ENCODE results near the gene DNLZ. TPM values are rescaled to one million over a fixed set of nuclear protein-coding genes. Genes with fewer than 3 reads are reported as not detected.

The DNLZ gene
- total and polyA plus RNA-seq, 3 experiments from 2014 or later, result 40.6 to 65.6 (median 43.0) TPM

GRCh38 chr9:136318776-136319241, 44.7 kb downstream of the DNLZ start:
- no peaks in the 10 kb centered on the region for H3K27me3 ChIP-seq (ENCODE audit: insufficient read depth, low read length, poor library complexity, severe bottlenecking)
- no peak for DNase-seq
- Mint-ChIP-seq H3K4me3 (no peak overlapping the region), H3K27me3 (peaks cover 0 to 10% of the 10 kb centered on the region in 2 donors), H3K36me3 (peaks cover 0 to 7% (median 0%) of the 10 kb centered on the region in 3 donors), H3K9me3 (peaks cover 0 to 18% (median 12%) of the 10 kb centered on the region in 5 donors), H3K4me1 (peaks cover 11 to 20% (median 18%) of the 10 kb centered on the region in 3 donors), H3K27ac (no peak overlapping the region)
- CTCF ChIA-PET, result no interaction called here
- no peaks in the 10 kb centered on the region for H3K4me1 ChIP-seq (ENCODE audit: insufficient read depth, low read length)
- no peak overlapping the region for H3K4me3 ChIP-seq (ENCODE audit: low read length)
- POLR2A ChIA-PET, result no interaction called here
- H3K27ac ChIP-seq (ENCODE audit: low read depth, low read length), result no peak overlapping the region
- no peaks in the 10 kb centered on the region for H3K36me3 ChIP-seq (ENCODE audit: insufficient read depth, low read length)
- H3K9me3 ChIP-seq (ENCODE audit: low read length), result peaks cover 13% of the 10 kb centered on the region

GRCh38 chr9:136318111-136318775, 45.3 kb downstream of the DNLZ start:
- no peak overlapping the region for H3K27ac Mint-ChIP-seq
- no peak for DNase-seq
- ChIA-PET CTCF (no interaction called here), POLR2A (no interaction called here)
- Histone ChIP-seq H3K36me3 (ENCODE audit: insufficient read depth, low read length) (no peaks in the 10 kb centered on the region), H3K9me3 (ENCODE audit: low read length) (peaks cover 13% of the 10 kb centered on the region), H3K27ac (ENCODE audit: low read depth, low read length) (no peak overlapping the region), H3K4me1 (ENCODE audit: insufficient read depth, low read length) (no peaks in the 10 kb centered on the region), H3K27me3 (ENCODE audit: insufficient read depth, low read length, poor library complexity, severe bottlenecking) (no peaks in the 10 kb centered on the region), H3K4me3 (ENCODE audit: low read length) (no peak overlapping the region)
- H3K4me3 Mint-ChIP-seq, result no peak overlapping the region
- H3K9me3 Mint-ChIP-seq, result peaks cover 0 to 18% (median 12%) of the 10 kb centered on the region in 5 donors
- peaks cover 11 to 20% (median 18%) of the 10 kb centered on the region in 3 donors for H3K4me1 Mint-ChIP-seq
- peaks cover 0 to 10% of the 10 kb centered on the region in 2 donors for H3K27me3 Mint-ChIP-seq
- H3K36me3 Mint-ChIP-seq, result peaks cover 0 to 7% (median 0%) of the 10 kb centered on the region in 3 donors

- Mint-ChIP-seq H3K4me1 (peaks cover 11 to 20% (median 18%) of the 10 kb centered on the region in 3 donors), H3K36me3 (peaks cover 0 to 7% (median 0%) of the 10 kb centered on the region in 3 donors), H3K9me3 (peaks cover 0 to 18% (median 12%) of the 10 kb centered on the region in 5 donors), H3K4me3 (no peak overlapping the region), H3K27me3 (peaks cover 0 to 14% of the 10 kb centered on the region in 2 donors), H3K27ac (no peak overlapping the region)
- DNase-seq, result no peak
- CTCF ChIA-PET, result no interaction called here
- H3K27me3 ChIP-seq (ENCODE audit: insufficient read depth, low read length, poor library complexity, severe bottlenecking), result no peaks in the 10 kb centered on the region
- no peak overlapping the region for H3K4me3 ChIP-seq (ENCODE audit: low read length)
- POLR2A ChIA-PET, result no interaction called here
- H3K4me1 ChIP-seq (ENCODE audit: insufficient read depth, low read length), result no peaks in the 10 kb centered on the region
- H3K36me3 ChIP-seq (ENCODE audit: insufficient read depth, low read length), result no peaks in the 10 kb centered on the region
- H3K9me3 ChIP-seq (ENCODE audit: low read length), result peaks cover 13% of the 10 kb centered on the region
- H3K27ac ChIP-seq (ENCODE audit: low read depth, low read length), result no peak overlapping the region
Measured at GRCh38 chr9:136317695-136318094, 45.8 kb downstream of the DNLZ start.

- H3K4me1 ChIP-seq (ENCODE audit: insufficient read depth, low read length), result no peaks in the 10 kb centered on the region
- H3K36me3 ChIP-seq (ENCODE audit: insufficient read depth, low read length), result no peaks in the 10 kb centered on the region
- CTCF ChIA-PET, result no interaction called here
- H3K27ac ChIP-seq (ENCODE audit: low read depth, low read length), result peak overlapping the region; percentile 47
- peak overlapping the region in 4 of 7 donors; percentile 58 to 81 (median 78) for H3K4me3 Mint-ChIP-seq
- H3K9me3 Mint-ChIP-seq, result peaks cover 0 to 18% (median 12%) of the 10 kb centered on the region in 5 donors
- H3K4me3 ChIP-seq (ENCODE audit: low read length), result no peak overlapping the region
- H3K9me3 ChIP-seq (ENCODE audit: low read length), result peaks cover 13% of the 10 kb centered on the region
- peaks cover 11 to 20% (median 18%) of the 10 kb centered on the region in 3 donors for H3K4me1 Mint-ChIP-seq
- POLR2A ChIA-PET, result no interaction called here
- peaks cover 0 to 7% (median 0%) of the 10 kb centered on the region in 3 donors for H3K36me3 Mint-ChIP-seq
- peaks cover 0 to 14% of the 10 kb centered on the region in 2 donors for H3K27me3 Mint-ChIP-seq
- DNase-seq, result no peak
- H3K27ac Mint-ChIP-seq, result peak overlapping the region in 7 of 8 donors; percentile 71 to 97 (median 92)
- H3K27me3 ChIP-seq (ENCODE audit: insufficient read depth, low read length, poor library complexity, severe bottlenecking), result no peaks in the 10 kb centered on the region
Measured at GRCh38 chr9:136316896-136317676, 46.5 kb downstream of the DNLZ start.

- CTCF ChIA-PET, result no interaction called here
- POLR2A ChIA-PET, result no interaction called here
- peak overlapping the region; percentile 10 to 91 (median 77) for H3K4me3 Mint-ChIP-seq
- peaks cover 11 to 20% (median 18%) of the 10 kb centered on the region in 3 donors for H3K4me1 Mint-ChIP-seq
- DNase-seq, result peak in 4 of 5 donors; percentile 8 to 75 (median 50)
- H3K36me3 Mint-ChIP-seq, result peaks cover 0 to 7% (median 0%) of the 10 kb centered on the region in 3 donors
- Histone ChIP-seq H3K36me3 (ENCODE audit: insufficient read depth, low read length) (no peaks in the 10 kb centered on the region), H3K4me3 (ENCODE audit: low read length) (no peak overlapping the region), H3K27ac (ENCODE audit: low read depth, low read length) (peak overlapping the region; percentile 47), H3K9me3 (ENCODE audit: low read length) (peaks cover 13% of the 10 kb centered on the region), H3K4me1 (ENCODE audit: insufficient read depth, low read length) (no peaks in the 10 kb centered on the region), H3K27me3 (ENCODE audit: insufficient read depth, low read length, poor library complexity, severe bottlenecking) (no peaks in the 10 kb centered on the region)
- peaks cover 0 to 18% (median 12%) of the 10 kb centered on the region in 5 donors for H3K9me3 Mint-ChIP-seq
- H3K27me3 Mint-ChIP-seq, result peaks cover 0 to 14% of the 10 kb centered on the region in 2 donors
- H3K27ac Mint-ChIP-seq, result peak overlapping the region; percentile 71 to 97 (median 90)
Measured at GRCh38 chr9:136316271-136316751, 47.2 kb downstream of the DNLZ start.

- H3K4me1 ChIP-seq (ENCODE audit: insufficient read depth, low read length), result no peaks in the 10 kb centered on the region
- H3K36me3 ChIP-seq (ENCODE audit: insufficient read depth, low read length), result no peaks in the 10 kb centered on the region
- no peak overlapping the region for H3K4me3 ChIP-seq (ENCODE audit: low read length)
- POLR2A ChIA-PET, result no interaction called here
- Mint-ChIP-seq H3K4me1 (peaks cover 11 to 20% (median 18%) of the 10 kb centered on the region in 3 donors), H3K36me3 (peaks cover 0 to 7% (median 0%) of the 10 kb centered on the region in 3 donors), H3K27ac (peak overlapping the region in 4 of 8 donors; percentile 25 to 97 (median 64)), H3K4me3 (no peak overlapping the region), H3K9me3 (peaks cover 0 to 18% (median 12%) of the 10 kb centered on the region in 5 donors), H3K27me3 (peaks cover 0 to 14% of the 10 kb centered on the region in 2 donors)
- CTCF ChIA-PET, result no interaction called here
- DNase-seq, result no peak
- no peak overlapping the region for H3K27ac ChIP-seq (ENCODE audit: low read depth, low read length)
- peaks cover 13% of the 10 kb centered on the region for H3K9me3 ChIP-seq (ENCODE audit: low read length)
- H3K27me3 ChIP-seq (ENCODE audit: insufficient read depth, low read length, poor library complexity, severe bottlenecking), result no peaks in the 10 kb centered on the region
Measured at GRCh38 chr9:136314944-136315343, 48.6 kb downstream of the DNLZ start.

- POLR2A ChIA-PET, result no interaction called here
- peaks cover 11 to 20% (median 18%) of the 10 kb centered on the region in 3 donors for H3K4me1 Mint-ChIP-seq
- no peaks in the 10 kb centered on the region for H3K4me1 ChIP-seq (ENCODE audit: insufficient read depth, low read length)
- H3K27me3 ChIP-seq (ENCODE audit: insufficient read depth, low read length, poor library complexity, severe bottlenecking), result no peaks in the 10 kb centered on the region
- CTCF ChIA-PET, result no interaction called here
- no peaks in the 10 kb centered on the region for H3K36me3 ChIP-seq (ENCODE audit: insufficient read depth, low read length)
- peaks cover 0 to 18% (median 12%) of the 10 kb centered on the region in 5 donors for H3K9me3 Mint-ChIP-seq
- DNase-seq, result no peak
- H3K27ac ChIP-seq (ENCODE audit: low read depth, low read length), result no peak overlapping the region
- peaks cover 13% of the 10 kb centered on the region for H3K9me3 ChIP-seq (ENCODE audit: low read length)
- peak overlapping the region in 1 of 7 donors; percentile 40 for H3K4me3 Mint-ChIP-seq
- H3K27me3 Mint-ChIP-seq, result peaks cover 0 to 14% of the 10 kb centered on the region in 2 donors
- peaks cover 0 to 7% (median 0%) of the 10 kb centered on the region in 3 donors for H3K36me3 Mint-ChIP-seq
- no peak overlapping the region for H3K27ac Mint-ChIP-seq
- no peak overlapping the region for H3K4me3 ChIP-seq (ENCODE audit: low read length)
Measured at GRCh38 chr9:136314056-136314416, 49.5 kb downstream of the DNLZ start.
